GM10248 (cell line): Measurements from ENCODE around the gene EPHA7.

ENCODE experiments used
- CTCF ChIA-PET: fragments of 300-600 bp; sonication (Branson Sonifier 250); formaldehyde crosslinking; extraction: SDS; loops from one replicate; lab custom pipeline; 2021; ENCODE audit warnings: antibody characterized with exemption; lab: Yijun Ruan, JAX
- POLR2A ChIA-PET: fragments of 350-650 bp; sonication (Branson Sonifier 250); formaldehyde crosslinking; extraction: SDS; loops from one replicate; lab custom pipeline; 2020; ENCODE audit warnings: antibody characterized with exemption; lab: Yijun Ruan, JAX
- DNase-seq: peaks from one replicate; pipeline ENCODE4 v3.0.0; 2012; ENCODE audit errors: extremely low spot score
- CTCF ChIP-seq: IDR thresholded peaks from 2 replicates; pipeline ENCODE4 v1.5.1; 2012; ENCODE audit warnings: mild to moderate bottlenecking, low read depth; ENCODE audit errors: extremely low read depth, missing control alignments, control extremely low read depth

Gene EPHA7

DNA sequence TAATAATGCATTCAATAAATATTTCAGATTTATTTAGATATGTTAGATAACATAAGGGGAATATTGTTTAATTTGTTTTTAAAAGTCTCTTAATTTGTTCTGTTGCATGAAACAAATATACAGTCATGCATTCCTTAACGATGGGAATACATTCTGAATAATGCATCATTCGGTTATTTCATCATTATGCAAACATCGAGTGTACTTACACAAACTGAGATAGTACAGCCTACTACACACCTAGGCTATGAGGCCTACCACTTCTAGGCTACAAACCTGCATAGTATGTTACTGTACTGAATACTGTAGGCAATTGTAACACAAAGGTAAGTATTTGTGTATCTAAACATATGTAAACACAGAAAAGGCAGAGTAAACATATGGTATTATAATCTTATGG lies 118.7 kb downstream of the EPHA7 start:
- CTCF ChIA-PET, result no interaction called here
- TF ChIP-seq CTCF, result no peak
- no peak for DNase-seq
- POLR2A ChIA-PET, result no interaction called here

DNA sequence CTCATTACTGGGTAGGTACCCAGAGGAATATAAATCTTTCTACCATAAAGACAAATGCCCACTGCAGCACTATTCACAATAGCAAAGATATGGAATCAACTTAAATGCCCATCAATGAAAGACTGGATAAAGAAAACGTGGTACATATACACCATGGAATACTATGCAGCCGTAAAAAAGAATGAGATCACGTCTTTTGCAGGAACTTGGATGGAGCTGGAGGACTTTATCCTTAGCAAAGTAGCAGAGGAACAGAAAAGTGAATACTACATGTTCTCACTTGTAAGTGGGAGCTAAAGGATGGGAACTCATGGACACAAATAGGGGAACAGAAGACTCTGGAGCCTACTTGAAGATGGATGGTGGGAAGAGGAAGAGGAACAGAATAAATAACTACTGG lies 119.7 kb downstream of the EPHA7 start:
- no peak for DNase-seq
- ChIA-PET POLR2A (no interaction called here), CTCF (no interaction called here)
- TF ChIP-seq CTCF, result no peak

DNA sequence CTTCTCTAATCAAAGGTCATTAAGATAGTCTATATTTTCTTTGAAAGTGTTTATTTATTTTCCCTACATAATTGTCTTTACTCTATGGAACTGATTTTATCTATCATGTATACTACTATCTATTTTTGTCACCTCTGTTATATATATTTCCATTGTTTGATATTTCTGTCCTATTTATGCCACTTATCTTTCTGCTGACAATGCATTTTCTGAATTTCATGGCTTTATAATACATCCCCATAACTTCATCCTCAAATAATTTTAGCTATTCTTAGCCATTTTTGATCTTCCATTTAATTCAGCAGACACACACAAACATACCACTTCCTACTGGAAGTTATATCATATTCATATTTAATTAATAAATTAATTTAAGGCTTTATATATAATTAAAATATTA lies 123.7 kb downstream of the EPHA7 start:
- POLR2A ChIA-PET, result no interaction called here
- no peak for TF ChIP-seq CTCF
- CTCF ChIA-PET, result no interaction called here
- DNase-seq, result no peak

- TF ChIP-seq CTCF, result no peak
- no peak for DNase-seq
- CTCF ChIA-PET, result no interaction called here
- POLR2A ChIA-PET, result no interaction called here
These were observed 124.5 kb downstream of the EPHA7 start for GRCh38 chr6:93294879-93295278.

GRCh38 chr6:93293872-93294271 lies 125.5 kb downstream of the EPHA7 start:
- no peak for TF ChIP-seq CTCF
- ChIA-PET CTCF (no interaction called here), POLR2A (no interaction called here)
- DNase-seq, result no peak

DNA sequence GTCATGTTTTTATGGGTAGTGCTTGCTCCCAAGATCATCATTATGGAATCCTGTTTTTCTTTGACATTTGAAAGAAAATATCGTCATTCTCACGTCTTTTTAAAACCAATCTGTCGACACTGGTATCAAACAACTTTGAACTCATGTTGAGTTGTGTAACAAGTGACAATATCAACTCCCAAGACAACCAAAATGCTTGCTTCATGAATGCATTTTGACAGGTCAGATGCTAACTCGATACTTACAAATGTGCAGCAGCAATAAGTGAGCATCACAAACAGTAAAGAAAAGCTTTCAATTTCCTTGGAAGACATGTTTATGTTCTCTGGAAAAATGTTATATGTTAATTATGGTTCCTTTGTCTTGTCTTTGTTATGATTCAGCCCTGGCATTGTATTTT lies 125.9 kb downstream of the EPHA7 start:
- DNase-seq, result no peak
- ChIA-PET CTCF (interaction anchor here (1.4 kb wide), 1 partner anchor 10 kb away, joined by 3 read pairs; no protein-coding TSS in a partner anchor), POLR2A (no interaction called here)
- TF ChIP-seq CTCF, result no peak

GRCh38 chr6:93282521-93283031 lies 136.8 kb downstream of the EPHA7 start:
- POLR2A ChIA-PET, result no interaction called here
- TF ChIP-seq CTCF, result no peak
- CTCF ChIA-PET, result interaction anchor here (1.5 kb wide), 1 partner anchor 10 kb away, joined by 3 read pairs; no protein-coding TSS in a partner anchor

More at GRCh38 chr6:93282521-93283031, 136.8 kb downstream of the EPHA7 start:
- no peak for DNase-seq
